H9 (cell line): Measurements from ENCODE around the gene TOR4A. TPM values are rescaled to one million over a fixed set of nuclear protein-coding genes. Genes with fewer than 3 reads are reported as not detected.
A peak's percentile ranks its signal among the peaks of the same experiment; 100 is the strongest.

ENCODE experiments used
- DNase-seq: peaks from one replicate; pipeline ENCODE4 v3.0.0-alpha.2; 2017
- H2AFZ ChIP-seq: one replicate; pipeline ENCODE4 v1.6.1; 2013; ENCODE audit warnings: mild to moderate bottlenecking, low read length, control low read depth, moderate library complexity
- H2AK5ac ChIP-seq: 2 replicates; pipeline ENCODE4 v1.6.1; 2013; ENCODE audit warnings: low read length, control low read depth, mixed read lengths; ENCODE audit not compliant: insufficient read length
- H2BK120ac ChIP-seq: one replicate; pipeline ENCODE4 v1.6.1; 2013; ENCODE audit warnings: low read depth, mild to moderate bottlenecking, low read length, control low read depth, inconsistent platforms; ENCODE audit not compliant: poor library complexity, severe bottlenecking
- H2BK12ac ChIP-seq: 2 replicates; pipeline ENCODE4 v1.6.1; 2013; ENCODE audit warnings: low read length, control low read depth, mixed read lengths, low read depth; ENCODE audit not compliant: insufficient read length
- H2BK15ac ChIP-seq: 2 replicates; pipeline ENCODE4 v1.6.1; 2013; ENCODE audit warnings: low read depth, low read length, control low read depth
- H2BK20ac ChIP-seq: one replicate; pipeline ENCODE4 v1.6.1; 2013; ENCODE audit warnings: low read depth, mild to moderate bottlenecking, low read length, control low read depth, inconsistent platforms; ENCODE audit not compliant: poor library complexity, severe bottlenecking
- H2BK5ac ChIP-seq: 2 replicates; pipeline ENCODE4 v1.6.1; 2013; ENCODE audit warnings: low read length, control low read depth, mixed read lengths; ENCODE audit not compliant: insufficient read length
- H3K14ac ChIP-seq: 2 replicates; pipeline ENCODE4 v1.6.1; 2013; ENCODE audit warnings: low read length, control low read depth; ENCODE audit not compliant: insufficient read depth
- H3K18ac ChIP-seq: 2 replicates; pipeline ENCODE4 v1.6.1; 2013; ENCODE audit warnings: low read depth, mild to moderate bottlenecking, mixed read lengths, low read length, control low read depth; ENCODE audit not compliant: insufficient read length
- H3K23ac ChIP-seq: 2 replicates; pipeline ENCODE4 v1.6.1; 2013; ENCODE audit warnings: low read length, control low read depth, mixed read lengths, low read depth; ENCODE audit not compliant: insufficient read length
- H3K23me2 ChIP-seq: 2 replicates; pipeline ENCODE4 v1.6.1; 2013; ENCODE audit warnings: low read depth, mild to moderate bottlenecking, mixed read lengths, low read length, control low read depth; ENCODE audit not compliant: insufficient read length, poor library complexity, severe bottlenecking
- H3K27ac ChIP-seq: 2 replicates; pipeline ENCODE4 v1.5.1; 2013; ENCODE audit warnings: low read length, control low read depth, mixed read lengths, low read depth; ENCODE audit not compliant: insufficient read length
- H3K27me3 ChIP-seq: 2 replicates; pipeline ENCODE4 v1.6.1; 2013; ENCODE audit warnings: low read length, control low read depth, inconsistent platforms; ENCODE audit not compliant: insufficient read depth
- H3K4ac ChIP-seq: 2 replicates; pipeline ENCODE4 v1.6.1; 2013; ENCODE audit warnings: low read depth, mild to moderate bottlenecking, control low read depth, inconsistent platforms, low read length, moderate library complexity
- H3K4me1 ChIP-seq: 2 replicates; pipeline ENCODE4 v1.6.1; 2013; ENCODE audit warnings: low read length, control low read depth, inconsistent platforms; ENCODE audit not compliant: insufficient read depth
- H3K4me2 ChIP-seq: 2 replicates; pipeline ENCODE4 v1.6.1; 2013; ENCODE audit warnings: low read length, control low read depth, mixed read lengths; ENCODE audit not compliant: insufficient read length, insufficient read depth
- H3K56ac ChIP-seq: 2 replicates; pipeline ENCODE4 v1.6.1; 2013; ENCODE audit warnings: low read depth, mild to moderate bottlenecking, mixed read lengths, low read length, control low read depth; ENCODE audit not compliant: insufficient read length
- H3K79me1 ChIP-seq: 2 replicates; pipeline ENCODE4 v1.6.1; 2013; ENCODE audit warnings: low read depth, mild to moderate bottlenecking, moderate library complexity, low read length, control low read depth, inconsistent platforms; ENCODE audit not compliant: insufficient read depth, poor library complexity, severe bottlenecking
- H3K79me2 ChIP-seq: 2 replicates; pipeline ENCODE4 v1.6.1; 2013; ENCODE audit warnings: low read length, control low read depth, inconsistent platforms; ENCODE audit not compliant: insufficient read depth
- H3K9ac ChIP-seq: 2 replicates; pipeline ENCODE4 v1.6.1; 2013; ENCODE audit warnings: low read length, control low read depth, mixed read lengths; ENCODE audit not compliant: insufficient read length; ENCODE audit errors: extremely low read depth
- H3K9me3 ChIP-seq: one replicate; pipeline ENCODE4 v1.6.1; 2013; ENCODE audit warnings: low read depth, low read length, inconsistent platforms; ENCODE audit not compliant: control insufficient read depth
- H3T11ph ChIP-seq: one replicate; pipeline ENCODE4 v1.6.1; 2013; ENCODE audit warnings: mild to moderate bottlenecking, low read length, control low read depth, inconsistent platforms
- H4K20me1 ChIP-seq: one replicate; pipeline ENCODE4 v1.6.1; 2013; ENCODE audit not compliant: control insufficient read depth, insufficient read length, insufficient read depth
- H4K5ac ChIP-seq: 2 replicates; pipeline ENCODE4 v1.6.1; 2013; ENCODE audit warnings: low read depth, mild to moderate bottlenecking, mixed read lengths, low read length, control low read depth; ENCODE audit not compliant: insufficient read length
- H4K8ac ChIP-seq: replicated peaks from 2 replicates; pipeline ENCODE4 v1.6.1; 2013; ENCODE audit warnings: low read length, control low read depth, mixed read lengths, low read depth; ENCODE audit not compliant: insufficient read length
- H4K91ac ChIP-seq: 2 replicates; pipeline ENCODE4 v1.6.1; 2013; ENCODE audit warnings: low read depth, mild to moderate bottlenecking, moderate library complexity, mixed read lengths, low read length, control low read depth; ENCODE audit not compliant: insufficient read length
- H3K27ac Mint-ChIP-seq, 3 experiments: 2 replicates in 2 of 3; 3 replicates in 1 of 3; pipeline ENCODE4 v1.8.0; 2020 to 2021; ENCODE audit warnings: mixed read lengths in 3 of 3, mild to moderate bottlenecking in 1 of 3, moderate library complexity in 1 of 3
- H3K27me3 Mint-ChIP-seq: 2 replicates; pipeline ENCODE4 v1.8.0; 2021; ENCODE audit warnings: low read depth, mild to moderate bottlenecking, moderate library complexity, mixed read lengths
- H3K36me3 Mint-ChIP-seq, 3 experiments: 2 replicates in 2 of 3; 3 replicates in 1 of 3; pipeline ENCODE4 v1.8.0; 2020 to 2021; ENCODE audit warnings: low read depth in 3 of 3, mixed read lengths in 3 of 3; ENCODE audit not compliant: insufficient read depth in 1 of 3
- H3K4me1 Mint-ChIP-seq, 2 experiments: 2 replicates each; pipeline ENCODE4 v1.8.0; 2020; ENCODE audit warnings: mixed read lengths in 2 of 2
- H3K4me3 Mint-ChIP-seq, 2 experiments: 2 replicates in 1 of 2; 3 replicates in 1 of 2; pipeline ENCODE4 v1.8.0; 2020 to 2021; ENCODE audit warnings: mild to moderate bottlenecking in 2 of 2, mixed read lengths in 2 of 2, moderate library complexity in 1 of 2
- H3K9me3 Mint-ChIP-seq, 2 experiments: 2 replicates in 1 of 2; 3 replicates in 1 of 2; pipeline ENCODE4 v1.8.0; 2020; ENCODE audit warnings: mild to moderate bottlenecking in 2 of 2, mixed read lengths in 2 of 2, moderate library complexity in 1 of 2
- WGBS: extraction: QIAGEN DNeasy Blood & Tissue Kit; methylation state at CpG from one replicate; pipeline ENCODE4 v1.1.7; 2013; ENCODE audit warnings: missing lambda C conversion rate, low lambda C conversion rate, mixed read lengths; ENCODE audit not compliant: insufficient read length; ENCODE audit errors: extremely low coverage; 5-methylcytosine and 5-hydroxymethylcytosine counted together
- total RNA-seq: library from RNA; stranded (reverse); gene quantifications from 2 replicates; pipeline ENCODE4 v1.2.1, GENCODE V29; 2021
- TF ChIP-seq, protein P1 (sequence below): fragments of 200-600 bp; sonication (generic); conservative IDR thresholded peaks from 3 replicates; pipeline ENCODE4 v1.8.0; 2021; ENCODE audit warnings: antibody characterized with exemption, mild to moderate bottlenecking

TOR4A gene
- total RNA-seq, 1 experiment from 2014 or later, result 6.2 TPM

DNA sequence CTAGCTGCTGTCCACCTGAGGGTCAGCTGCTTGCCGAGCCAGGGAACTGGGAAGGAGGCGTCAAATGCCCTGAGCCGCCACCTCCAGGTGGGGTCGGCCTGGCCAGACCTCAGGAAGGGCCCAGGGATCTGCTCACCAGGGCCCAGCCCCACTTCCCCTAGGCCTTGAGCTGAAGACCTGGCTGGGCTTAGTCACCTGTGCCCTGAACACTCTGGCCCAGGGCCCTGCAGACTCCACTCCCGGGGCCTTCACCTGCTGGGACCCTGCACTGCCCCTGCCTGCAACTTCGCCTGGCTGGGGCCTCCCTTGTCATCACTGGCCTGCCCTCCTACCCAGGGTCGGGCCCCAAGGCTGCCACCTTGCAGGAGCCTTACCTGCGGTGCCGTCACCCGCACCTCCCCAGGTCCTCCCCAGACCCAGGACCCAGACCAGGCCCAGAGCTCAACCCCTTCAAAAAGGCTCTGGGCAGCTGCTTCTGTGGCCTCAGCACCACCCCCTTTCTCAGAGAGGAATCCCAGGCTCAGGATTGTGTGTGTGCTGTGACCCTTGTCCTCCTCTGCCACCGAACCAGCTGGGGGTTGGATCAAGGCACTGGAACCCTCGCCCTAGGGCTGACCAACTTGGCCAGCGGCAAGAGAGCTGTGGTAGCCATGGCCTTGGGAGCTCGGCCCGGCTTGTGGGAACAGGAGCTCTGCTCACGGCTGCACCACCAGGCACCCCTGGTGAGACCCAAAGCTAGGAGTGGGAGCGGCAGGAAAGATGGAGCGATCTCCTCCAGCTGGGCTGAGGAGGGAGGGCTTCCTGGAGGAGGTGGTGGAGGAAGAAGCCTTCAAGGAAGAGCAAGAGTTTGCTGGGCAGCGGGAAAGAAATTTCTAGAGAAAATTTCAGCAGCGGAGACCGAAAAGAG lies 23.6 kb upstream of the TOR4A start:
- H2AFZ ChIP-seq, result no peak overlapping the region
- H3K27me3 Mint-ChIP-seq, result peaks cover 12% of the 10 kb centered on the region
- peak overlapping the region; percentile 82 to 88 for H3K4me3 Mint-ChIP-seq

More for the DNA sequence above, 23.6 kb upstream of the TOR4A start:
- Mint-ChIP-seq H3K36me3 (peaks cover 12 to 22% (median 20%) of the 10 kb centered on the region in 3 experiments; a peak in 6 of 7 replicates), H3K9me3 (no peaks in the 10 kb centered on the region; a peak in 1 of 5 replicates), H3K27ac (peak overlapping the region in 1 of 3 experiments; percentile 6; a peak in 1 of 7 replicates), H3K4me1 (peaks cover 8 to 19% of the 10 kb centered on the region in 2 experiments)
- no peak for DNase-seq
- H3K56ac ChIP-seq, result no peak overlapping the region
- H3K9ac ChIP-seq, result no peak overlapping the region
- H4K91ac ChIP-seq, result no peak overlapping the region
- H3K4me2 ChIP-seq, result peak overlapping the region; percentile 59
- H3K14ac ChIP-seq, result no peak overlapping the region; the same call in 1 of the 2 replicates
- peaks cover 14% of the 10 kb centered on the region for H3K23me2 ChIP-seq
- H3K4me1 ChIP-seq, result no peaks in the 10 kb centered on the region
- H3K4ac ChIP-seq, result no peak overlapping the region
- H3K9me3 ChIP-seq, result no peaks in the 10 kb centered on the region
- no peak overlapping the region for H2BK5ac ChIP-seq
- no peak overlapping the region for H2BK12ac ChIP-seq
- H2AK5ac ChIP-seq, result no peak overlapping the region
- H3K79me2 ChIP-seq, result peaks cover 6% of the 10 kb centered on the region; the same call in 1 of the 2 replicates
- H4K5ac ChIP-seq, result no peak overlapping the region
- TF ChIP-seq, protein P1, sequence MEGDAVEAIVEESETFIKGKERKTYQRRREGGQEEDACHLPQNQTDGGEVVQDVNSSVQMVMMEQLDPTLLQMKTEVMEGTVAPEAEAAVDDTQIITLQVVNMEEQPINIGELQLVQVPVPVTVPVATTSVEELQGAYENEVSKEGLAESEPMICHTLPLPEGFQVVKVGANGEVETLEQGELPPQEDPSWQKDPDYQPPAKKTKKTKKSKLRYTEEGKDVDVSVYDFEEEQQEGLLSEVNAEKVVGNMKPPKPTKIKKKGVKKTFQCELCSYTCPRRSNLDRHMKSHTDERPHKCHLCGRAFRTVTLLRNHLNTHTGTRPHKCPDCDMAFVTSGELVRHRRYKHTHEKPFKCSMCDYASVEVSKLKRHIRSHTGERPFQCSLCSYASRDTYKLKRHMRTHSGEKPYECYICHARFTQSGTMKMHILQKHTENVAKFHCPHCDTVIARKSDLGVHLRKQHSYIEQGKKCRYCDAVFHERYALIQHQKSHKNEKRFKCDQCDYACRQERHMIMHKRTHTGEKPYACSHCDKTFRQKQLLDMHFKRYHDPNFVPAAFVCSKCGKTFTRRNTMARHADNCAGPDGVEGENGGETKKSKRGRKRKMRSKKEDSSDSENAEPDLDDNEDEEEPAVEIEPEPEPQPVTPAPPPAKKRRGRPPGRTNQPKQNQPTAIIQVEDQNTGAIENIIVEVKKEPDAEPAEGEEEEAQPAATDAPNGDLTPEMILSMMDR, result no peak
- no peak overlapping the region for H3K18ac ChIP-seq
- no peak overlapping the region for H3T11ph ChIP-seq
- no peaks in the 10 kb centered on the region for H4K20me1 ChIP-seq
- H2BK15ac ChIP-seq, result no peak overlapping the region
- no peak overlapping the region for H3K23ac ChIP-seq
- no peaks in the 10 kb centered on the region for H3K27me3 ChIP-seq
- H2BK120ac ChIP-seq, result no peak overlapping the region
- no peak overlapping the region for H4K8ac ChIP-seq
- peaks cover 5% of the 10 kb centered on the region for H3K79me1 ChIP-seq
- no peak overlapping the region for H2BK20ac ChIP-seq
- no peak overlapping the region for H3K27ac ChIP-seq
- no CpG with 5 or more reads among the region's 21 CpGs for WGBS
